Activated naive CD8-positive, alpha-beta T cell treated with anti-CD3 and anti-CD28 coated beads, Interleukin-2, amount 50 U/mL, for 16 hours (primary cell): ENCODE measurements around the gene ZC3H11A.
"Not testable (repeated sequence)": the region's sequence is repeated elsewhere in the genome, so short reads cannot be mapped to it uniquely, and the experiment has no call there.

ENCODE experiments used
- DNase-seq: peaks from one replicate; pipeline ENCODE4 v3.0.0-alpha.2; 2020; ENCODE audit warnings: low read depth, low spot score

Gene ZC3H11A

DNA sequence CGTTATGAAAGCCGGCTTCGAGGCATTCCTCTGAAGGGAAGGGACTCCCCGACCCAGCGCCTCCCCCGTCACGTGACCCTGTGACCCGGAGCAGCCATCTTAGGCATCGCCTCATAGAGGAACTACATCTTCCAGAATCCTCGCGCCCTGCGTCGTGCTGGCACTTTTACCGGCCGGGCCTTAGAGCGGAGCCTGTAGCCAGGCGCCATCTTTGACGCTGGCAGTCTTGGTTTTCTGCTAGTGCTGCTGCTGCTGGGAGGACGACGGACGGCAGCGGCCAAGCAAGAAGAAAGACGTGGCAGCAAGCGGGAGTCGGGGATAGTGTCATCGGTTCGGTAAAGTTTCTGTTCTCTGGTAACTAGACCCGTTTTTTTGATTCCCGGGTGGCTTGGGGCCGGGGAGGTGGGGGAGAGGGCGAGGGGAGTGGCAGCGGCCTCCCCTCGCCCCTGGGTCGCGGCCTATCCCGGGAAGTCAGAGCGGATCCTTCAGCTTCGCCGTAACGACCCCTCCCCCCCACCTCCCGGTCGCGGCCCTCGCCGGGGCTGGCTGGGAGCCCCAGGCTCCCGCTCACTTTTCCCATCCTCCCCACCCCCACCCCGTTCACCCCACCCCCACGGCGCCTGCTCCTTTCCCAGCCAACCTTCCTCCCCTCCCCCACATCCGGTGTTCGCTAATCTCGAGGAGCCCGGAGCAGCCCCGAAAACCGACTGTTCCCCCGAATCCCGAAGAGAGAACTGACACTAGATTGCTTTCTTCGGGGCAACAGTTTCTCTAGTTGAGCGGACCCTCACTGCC is at the start of gene ZC3H11A, which contains the start of gene ZBED6:
TSS of gene ZC3H11A (plus strand) at position 183 of the 795 bp plus-strand sequence. CDS start 21,448 bp downstream, outside the sequence.
TSS of gene ZBED6 (plus strand) at position 183 of the 795 bp plus-strand sequence. CDS start 1,900 bp downstream, outside the sequence.
- peak; percentile 97 for DNase-seq

- no peak for DNase-seq
These were observed 49.1 kb upstream of the ZC3H11A start for GRCh38 chr1:203746281-203746680.

DNA sequence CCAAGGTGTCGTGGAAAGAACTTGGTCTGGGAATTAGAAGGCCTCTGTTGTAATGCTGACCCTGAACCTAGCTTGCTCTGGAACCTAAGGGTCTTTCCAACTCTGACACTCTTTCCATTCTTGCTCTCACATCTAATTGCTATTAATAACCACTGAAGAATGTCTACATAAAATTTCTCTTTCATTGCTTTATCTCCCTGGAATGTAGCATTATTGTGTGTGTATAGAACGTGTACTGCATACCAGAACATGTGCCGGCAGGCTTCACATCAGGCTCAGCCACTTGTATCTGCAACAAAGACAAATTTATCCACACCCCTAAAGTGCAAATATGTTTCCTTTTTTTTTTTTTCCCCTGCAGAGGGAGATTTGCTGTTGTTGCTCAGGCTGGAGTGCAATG is 44.4 kb upstream of the ZC3H11A start:
- no peak for DNase-seq

DNA sequence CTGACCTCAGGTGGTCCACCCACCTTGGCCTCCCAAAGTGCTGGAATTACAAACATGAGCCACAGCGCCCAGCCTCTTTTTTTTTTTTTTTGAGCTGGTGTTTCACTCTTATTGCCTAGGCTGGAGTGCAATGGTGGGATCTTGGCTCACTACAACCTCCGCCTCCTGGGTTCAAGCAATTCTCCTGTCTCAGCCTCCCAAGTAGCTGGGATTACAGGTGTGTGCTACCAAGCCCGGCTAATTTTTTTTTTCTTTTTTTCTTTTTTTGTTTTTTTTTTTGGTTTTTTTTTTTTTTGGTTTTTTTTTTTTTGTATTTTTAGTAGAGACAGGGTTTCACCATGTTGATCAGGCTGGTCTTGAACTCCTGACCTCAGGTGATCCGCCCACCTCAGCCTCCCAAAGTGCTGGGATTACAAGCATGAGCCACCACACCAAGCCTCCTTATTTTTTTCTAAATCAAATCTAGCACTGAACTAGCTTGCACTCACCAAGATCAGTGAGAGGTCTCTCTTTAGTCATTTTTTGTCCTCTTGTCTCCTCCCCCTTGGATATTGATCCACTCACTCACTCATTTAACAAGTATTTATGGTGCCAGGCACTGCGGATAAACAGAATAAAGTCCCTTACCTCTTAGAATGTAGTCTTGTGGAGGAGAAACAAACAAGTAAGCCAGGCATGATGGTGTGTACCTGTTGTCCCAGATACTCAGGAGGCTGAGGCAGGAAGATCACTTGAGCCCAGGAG is 43.6 kb upstream of the ZC3H11A start:
- DNase-seq, result not testable (repeated sequence)

DNA sequence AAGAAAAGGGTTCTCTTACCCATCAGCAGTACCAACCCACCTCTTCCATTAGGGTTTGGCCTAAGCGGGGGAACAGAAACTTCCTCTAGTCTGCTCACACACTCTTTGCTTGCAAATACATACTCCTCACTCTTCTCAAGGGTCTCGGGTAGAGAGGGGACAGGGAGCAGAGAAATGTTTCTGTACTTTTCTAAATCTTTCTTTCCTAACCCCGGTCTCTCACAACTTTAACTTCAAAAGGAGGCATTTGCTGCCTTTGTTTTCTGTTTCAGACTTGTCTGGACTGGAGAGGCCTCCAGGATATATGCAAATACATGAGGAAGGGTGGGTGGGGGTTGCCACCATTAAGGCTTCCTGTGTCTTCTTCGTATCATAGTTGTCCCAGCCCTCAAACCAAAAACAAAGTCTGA is 41.0 kb upstream of the ZC3H11A start:
- peak; percentile 3 for DNase-seq

GRCh38 chr1:203756036-203756435 is 39.4 kb upstream of the ZC3H11A start:
- DNase-seq, result no peak

GRCh38 chr1:203758749-203759148 is 36.7 kb upstream of the ZC3H11A start:
- not testable (repeated sequence) for DNase-seq

GRCh38 chr1:203760506-203760905 is 34.9 kb upstream of the ZC3H11A start:
- DNase-seq, result no peak

- DNase-seq, result not testable (repeated sequence)
These were observed 33.5 kb upstream of the ZC3H11A start for GRCh38 chr1:203761958-203762357.

- no peak for DNase-seq
These were observed 31.9 kb upstream of the ZC3H11A start for GRCh38 chr1:203763505-203763904.

- no peak for DNase-seq
These were observed 31.1 kb upstream of the ZC3H11A start for GRCh38 chr1:203764105-203765028.

DNA sequence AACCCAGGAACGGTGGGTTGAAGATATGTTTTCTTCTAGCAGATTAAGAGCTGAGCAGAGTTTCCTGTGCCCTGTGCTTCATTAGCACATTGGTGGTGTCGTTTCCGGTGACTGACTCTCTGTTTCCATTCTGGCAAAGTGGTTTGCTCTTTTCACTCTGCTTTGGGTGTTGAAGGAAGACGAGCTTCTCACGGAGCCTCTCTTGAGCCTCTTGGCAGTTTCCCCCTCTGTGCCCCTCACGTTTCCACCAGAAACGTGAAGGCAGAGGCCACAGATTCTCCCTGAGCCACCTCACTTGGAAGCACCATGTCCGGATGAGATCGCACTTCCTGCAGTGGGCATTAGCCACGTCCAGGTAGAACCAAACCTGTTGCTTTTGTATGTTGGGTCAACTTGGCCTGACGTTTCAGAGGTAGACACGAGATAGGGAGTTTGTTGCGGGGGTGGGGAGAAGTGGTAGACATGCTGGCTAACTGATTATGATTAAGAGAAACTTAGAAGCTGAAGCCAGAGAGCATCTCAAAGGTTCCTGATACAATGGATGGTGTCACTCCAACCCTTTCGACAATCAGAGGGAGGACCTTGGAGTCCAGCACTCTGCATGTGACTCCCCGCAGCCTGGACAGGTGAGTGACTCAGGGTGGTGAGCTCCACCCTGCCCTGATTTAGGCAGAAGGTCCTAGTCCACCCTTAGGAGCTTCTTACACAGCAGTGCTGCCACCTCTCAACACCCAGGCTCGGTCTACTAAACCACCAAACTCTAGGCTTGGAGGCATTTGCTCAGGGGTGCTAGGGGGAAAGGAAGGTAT is 30.2 kb upstream of the ZC3H11A start, which contains the start of gene LAX1:
TSS of gene LAX1 (plus strand) at position 155 of the 809 bp plus-strand sequence. CDS start at position 538, 383 bp downstream.
- peak; percentile 68 for DNase-seq

DNA sequence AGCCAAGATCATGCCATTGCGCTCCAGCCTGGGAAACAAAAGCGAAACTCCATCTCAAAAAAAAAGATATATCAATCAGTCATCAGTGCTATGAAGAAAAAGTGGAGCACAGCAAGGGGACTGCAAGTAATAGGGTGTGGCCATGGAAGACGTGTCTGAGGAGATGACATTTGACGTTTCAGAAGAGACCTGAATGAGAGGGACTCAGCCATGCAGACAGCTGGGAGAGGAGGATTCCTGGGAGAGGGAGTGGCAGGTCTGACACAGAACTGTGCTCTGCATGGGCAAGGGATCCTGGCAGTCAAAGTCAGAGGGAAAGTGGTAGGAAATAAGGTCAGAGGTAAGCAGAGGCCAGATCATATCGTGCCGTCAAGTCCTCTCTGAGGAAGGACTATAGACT is 27.2 kb upstream of the ZC3H11A start:
- no peak for DNase-seq

- DNase-seq, result no peak
These were observed 25.7 kb upstream of the ZC3H11A start for GRCh38 chr1:203769505-203770343.

DNA sequence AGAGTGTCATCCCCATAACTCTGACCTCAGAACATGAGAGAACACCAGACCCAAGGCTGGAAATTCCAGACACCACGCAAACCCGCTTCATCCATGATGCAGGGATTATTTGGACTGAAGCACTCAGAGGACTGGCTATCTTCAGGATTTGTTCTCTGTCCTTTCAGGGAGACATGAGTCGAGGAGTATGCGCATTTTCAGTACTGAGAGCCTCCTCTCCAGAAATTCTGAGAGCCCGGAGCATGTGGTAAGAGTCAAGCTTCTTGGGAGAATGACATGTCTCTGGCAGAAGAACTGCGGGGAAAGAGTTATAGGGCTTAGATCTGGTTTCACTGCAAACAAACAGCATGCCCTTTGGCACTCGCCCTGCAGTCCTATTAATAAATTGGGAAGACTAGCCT is 23.5 kb upstream of the ZC3H11A start:
- no peak for DNase-seq

- DNase-seq, result no peak
These were observed 22.6 kb upstream of the ZC3H11A start for GRCh38 chr1:203772836-203773235.

GRCh38 chr1:203776636-203777035 is 18.8 kb upstream of the ZC3H11A start:
- no peak for DNase-seq

DNA sequence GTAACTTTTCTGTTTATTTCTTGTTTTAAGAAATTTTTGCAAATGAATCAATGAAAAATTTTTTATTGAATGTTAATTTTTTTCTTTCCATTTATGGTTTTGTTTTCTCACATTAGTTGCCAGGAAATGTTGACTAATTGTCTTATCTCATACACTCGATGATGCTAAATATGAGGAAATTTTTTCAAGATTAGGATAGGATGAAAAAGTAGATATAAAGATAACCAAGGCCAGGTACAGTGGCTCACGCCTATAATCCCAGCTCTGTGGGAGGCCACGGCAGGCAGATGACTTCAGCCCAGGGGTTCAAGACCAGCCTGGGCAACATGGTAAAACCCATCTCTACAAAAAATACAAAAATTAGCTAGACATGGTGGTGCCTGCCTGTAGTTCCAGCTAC is 17.8 kb upstream of the ZC3H11A start:
- DNase-seq, result no peak

- DNase-seq, result no peak
These were observed 17.3 kb upstream of the ZC3H11A start for GRCh38 chr1:203778146-203778545.

- no peak for DNase-seq
These were observed 16.6 kb upstream of the ZC3H11A start for GRCh38 chr1:203778789-203779188.
